AG09309 (cell line): ENCODE data around the gene ATP6V1G3.

Experiments
- DNase-seq: peaks from one replicate; pipeline ENCODE4 v3.0.0-alpha.2; 2010; ENCODE audit warnings: low read depth
- H3K4me3 ChIP-seq: 2 replicates; pipeline ENCODE4 v1.5.1; 2011; ENCODE audit warnings: mild to moderate bottlenecking, low read depth, low read length, moderate library complexity; ENCODE audit not compliant: control insufficient read depth
- CTCF ChIP-seq: IDR thresholded peaks from 2 replicates; pipeline ENCODE4 v1.5.1; 2011; ENCODE audit warnings: mild to moderate bottlenecking, low read depth, low read length, inconsistent platforms; ENCODE audit not compliant: insufficient read depth, control insufficient read depth; ENCODE audit errors: missing control alignments

Gene ATP6V1G3

GRCh38 chr1:198556971-198557370 lies 16.5 kb upstream of the ATP6V1G3 start:
- no peak for TF ChIP-seq CTCF
- no peak for DNase-seq
- no peak overlapping the region for H3K4me3 ChIP-seq

- no peak overlapping the region for H3K4me3 ChIP-seq
- TF ChIP-seq CTCF = no peak
- no peak for DNase-seq
Observed at GRCh38 chr1:198552668-198553416, 12.4 kb upstream of the ATP6V1G3 start.

- no peak for DNase-seq
- H3K4me3 ChIP-seq = no peak overlapping the region
- TF ChIP-seq CTCF = no peak
Observed at GRCh38 chr1:198550941-198551524, 10.6 kb upstream of the ATP6V1G3 start.

- no peak overlapping the region for H3K4me3 ChIP-seq
- no peak for DNase-seq
- no peak for TF ChIP-seq CTCF
Observed at GRCh38 chr1:198549866-198550265, 9.4 kb upstream of the ATP6V1G3 start.

GRCh38 chr1:198548890-198549289 lies 8.4 kb upstream of the ATP6V1G3 start:
- no peak for TF ChIP-seq CTCF
- H3K4me3 ChIP-seq = no peak overlapping the region
- no peak for DNase-seq

- DNase-seq = no peak
- TF ChIP-seq CTCF = no peak
- H3K4me3 ChIP-seq = no peak overlapping the region
Observed at GRCh38 chr1:198545156-198545555, 4.7 kb upstream of the ATP6V1G3 start.

GRCh38 chr1:198544265-198544664 lies 3.8 kb upstream of the ATP6V1G3 start:
- H3K4me3 ChIP-seq = no peak overlapping the region
- no peak for TF ChIP-seq CTCF
- DNase-seq = no peak
